ENCODE data around the gene SLC9C1. TPM values are rescaled to one million over a fixed set of nuclear protein-coding genes. Genes with fewer than 3 reads are reported as not detected.

The SLC9C1 gene
- total and polyA plus RNA-seq, 2 donors (not counting 1 experiment from before 2014, with no cell fraction given) = under 0.01 TPM; not detected in 1

- H3K79me2 ChIP-seq (ENCODE audit: control insufficient read depth, insufficient read depth, low read length) = no peaks in the 10 kb centered on the region
- DNase-seq (ENCODE audit: low read depth in 2 of 2) = no peak
- H3K27me3 ChIP-seq (ENCODE audit: control insufficient read depth, insufficient read depth, low read length) = no peaks in the 10 kb centered on the region
- no peak overlapping the region for H3K4me2 ChIP-seq (ENCODE audit: extremely low read depth, insufficient read depth, low read length)
- no peak overlapping the region for H3K9ac ChIP-seq (ENCODE audit: insufficient read depth, low read length)
- no peaks in the 10 kb centered on the region for H3K36me3 ChIP-seq (ENCODE audit: control insufficient read depth, insufficient read depth, low read length)
- no peaks in the 10 kb centered on the region for H4K20me1 ChIP-seq (ENCODE audit: control insufficient read depth, extremely low read depth, insufficient read depth, low read length)
- no peak overlapping the region for H2AFZ ChIP-seq (ENCODE audit: low read length)
- no peak overlapping the region for H3K4me3 ChIP-seq (replicated peaks in 1 of 4; ENCODE audit: control extremely low read depth in 1 of 4, insufficient read depth in 1 of 4, low read depth in 3 of 4, low read length in 4 of 4)
- H3K27ac ChIP-seq (ENCODE audit: insufficient read depth, low read length) = no peak overlapping the region
- H3K9me3 ChIP-seq (ENCODE audit: control insufficient read depth, insufficient read depth, low read depth, low read length) = no peaks in the 10 kb centered on the region
- no peaks in the 10 kb centered on the region for H3K4me1 ChIP-seq (ENCODE audit: control insufficient read depth, extremely low read depth, insufficient read depth, low read length)
- TF ChIP-seq CTCF (conservative IDR thresholded peaks at IDR 0.05 in 1 of 2, IDR thresholded peaks at IDR 0.05 in 1 of 2; ENCODE audit: low read depth in 1 of 2, low read length in 2 of 2) (no peak), EZH2 (IDR thresholded peaks at IDR 0.05; ENCODE audit: low read length, missing control alignments) (no peak)
Observed at GRCh38 chr3:112133626-112134334, 160.2 kb downstream of the SLC9C1 start.

- no peak for TF ChIP-seq EZH2 (IDR thresholded peaks at IDR 0.05; ENCODE audit: low read length, missing control alignments)
- no peak for TF ChIP-seq CTCF (conservative IDR thresholded peaks at IDR 0.05 in 1 of 2, IDR thresholded peaks at IDR 0.05 in 1 of 2; ENCODE audit: low read depth in 1 of 2, low read length in 2 of 2)
- Histone ChIP-seq H3K4me3 (replicated peaks in 1 of 4; ENCODE audit: control extremely low read depth in 1 of 4, insufficient read depth in 1 of 4, low read depth in 3 of 4, low read length in 4 of 4) (no peak within 1 kb of the TSS), H2AFZ (ENCODE audit: low read length) (peak within 1 kb of the TSS; percentile 20), H4K20me1 (ENCODE audit: control insufficient read depth, extremely low read depth, insufficient read depth, low read length) (no peaks in the 10 kb centered on the region), H3K27me3 (ENCODE audit: control insufficient read depth, insufficient read depth, low read length) (no peaks in the 10 kb centered on the region), H3K36me3 (ENCODE audit: control insufficient read depth, insufficient read depth, low read length) (no peaks in the 10 kb centered on the region), H3K27ac (ENCODE audit: insufficient read depth, low read length) (no peak within 1 kb of the TSS), H3K79me2 (ENCODE audit: control insufficient read depth, insufficient read depth, low read length) (no peaks in the 10 kb centered on the region), H3K9ac (ENCODE audit: insufficient read depth, low read length) (no peak within 1 kb of the TSS), H3K9me3 (ENCODE audit: control insufficient read depth, insufficient read depth, low read depth, low read length) (no peaks in the 10 kb centered on the region), H3K4me2 (ENCODE audit: extremely low read depth, insufficient read depth, low read length) (no peak within 1 kb of the TSS), H3K4me1 (ENCODE audit: control insufficient read depth, extremely low read depth, insufficient read depth, low read length) (no peaks in the 10 kb centered on the region)
- no peak for DNase-seq (ENCODE audit: low read depth in 2 of 2)
Observed at GRCh38 chr3:112132975-112133448, 161.0 kb downstream of the SLC9C1 start, which contains the start of gene GCSAM. Gene GCSAM, minus strand, starts transcription at chr3:112133248. Its CDS starts 128 bp downstream, at chr3:112133120.

- H3K36me3 ChIP-seq (ENCODE audit: control insufficient read depth, insufficient read depth, low read length) = no peaks in the 10 kb centered on the region
- no peaks in the 10 kb centered on the region for H4K20me1 ChIP-seq (ENCODE audit: control insufficient read depth, extremely low read depth, insufficient read depth, low read length)
- no peak for TF ChIP-seq EZH2 (IDR thresholded peaks at IDR 0.05; ENCODE audit: low read length, missing control alignments)
- no peak for TF ChIP-seq CTCF (conservative IDR thresholded peaks at IDR 0.05 in 1 of 2, IDR thresholded peaks at IDR 0.05 in 1 of 2; ENCODE audit: low read depth in 1 of 2, low read length in 2 of 2)
- no peaks in the 10 kb centered on the region for H3K9me3 ChIP-seq (ENCODE audit: control insufficient read depth, insufficient read depth, low read depth, low read length)
- no peaks in the 10 kb centered on the region for H3K27me3 ChIP-seq (ENCODE audit: control insufficient read depth, insufficient read depth, low read length)
- DNase-seq (ENCODE audit: low read depth in 2 of 2) = no peak
- H2AFZ ChIP-seq (ENCODE audit: low read length) = no peak overlapping the region
- H3K4me2 ChIP-seq (ENCODE audit: extremely low read depth, insufficient read depth, low read length) = no peak overlapping the region
- no peak overlapping the region for H3K4me3 ChIP-seq (replicated peaks in 1 of 4; ENCODE audit: control extremely low read depth in 1 of 4, insufficient read depth in 1 of 4, low read depth in 3 of 4, low read length in 4 of 4)
- no peak overlapping the region for H3K27ac ChIP-seq (ENCODE audit: insufficient read depth, low read length)
- no peak overlapping the region for H3K9ac ChIP-seq (ENCODE audit: insufficient read depth, low read length)
- no peaks in the 10 kb centered on the region for H3K79me2 ChIP-seq (ENCODE audit: control insufficient read depth, insufficient read depth, low read length)
- no peaks in the 10 kb centered on the region for H3K4me1 ChIP-seq (ENCODE audit: control insufficient read depth, extremely low read depth, insufficient read depth, low read length)
Observed at GRCh38 chr3:112132554-112132953, 161.5 kb downstream of the SLC9C1 start.
